Measurements from ENCODE around the gene TBCE. TPM values are rescaled to one million over a fixed set of nuclear protein-coding genes. Genes with fewer than 3 reads are reported as not detected.

The TBCE gene
- total RNA-seq, 1 donor from 2014 or later = 28.3 TPM

DNA sequence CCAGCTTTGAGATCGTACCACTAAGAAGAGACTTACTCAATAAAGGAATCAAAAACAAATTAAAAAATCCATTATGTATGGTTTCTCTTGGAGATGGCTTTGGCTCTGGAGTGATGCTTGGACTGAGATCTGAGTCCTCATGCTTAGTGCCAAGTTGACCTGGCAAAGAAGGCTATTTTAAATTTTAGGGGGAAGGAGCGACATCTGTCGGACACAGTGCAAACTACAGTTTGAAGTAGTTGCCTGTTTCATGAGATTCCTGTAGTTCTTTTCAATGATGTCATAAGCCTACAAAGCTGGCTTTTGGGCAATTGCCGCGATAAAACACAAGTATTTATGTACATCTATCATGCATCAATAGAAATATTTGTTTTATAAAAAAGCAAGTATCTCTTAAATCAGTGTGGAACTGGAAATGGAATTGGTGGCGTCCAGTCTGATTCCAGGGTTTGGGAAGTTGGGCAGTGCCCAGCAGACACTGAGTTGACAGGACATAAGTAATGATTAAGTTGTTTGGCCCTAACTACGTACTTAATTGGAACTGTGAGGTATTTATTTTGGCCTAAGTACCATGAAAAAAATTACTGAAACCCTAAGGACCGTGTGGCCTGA, 50.0 kb downstream of the TBCE start:
- Histone ChIP-seq H3K79me2 (ENCODE audit: insufficient read depth, low read length) (peaks cover 10% of the 10 kb centered on the region), H3K27ac (ENCODE audit: low read depth, low read length) (peak overlapping the region; percentile 20), H3K4me2 (ENCODE audit: low read length) (peak overlapping the region; percentile 55), H3K4me3 (ENCODE audit: insufficient read depth, low read depth, low read length) (no peak overlapping the region), H3K9me3 (ENCODE audit: insufficient read depth, low read depth, low read length) (no peaks in the 10 kb centered on the region), H3K9ac (ENCODE audit: low read length) (peak overlapping the region; percentile 8), H3K27me3 (ENCODE audit: insufficient read depth, low read length) (no peaks in the 10 kb centered on the region), H4K20me1 (ENCODE audit: insufficient read depth, low read length) (peaks cover 24% of the 10 kb centered on the region), H3K36me3 (ENCODE audit: insufficient read depth, low read length) (peaks cover 2% of the 10 kb centered on the region), H3K4me1 (ENCODE audit: insufficient read depth, low read length) (peaks cover 7% of the 10 kb centered on the region), H2AFZ (ENCODE audit: low read depth, low read length) (no peak overlapping the region)
- Mint-ChIP-seq H3K27me3 (ENCODE audit: low read depth, unreplicated experiment) (no peaks in the 10 kb centered on the region), H3K4me1 (ENCODE audit: low read depth, unreplicated experiment) (peaks cover 7% of the 10 kb centered on the region), H3K4me3 (ENCODE audit: unreplicated experiment) (no peak overlapping the region), H3K9me3 (ENCODE audit: unreplicated experiment) (no peaks in the 10 kb centered on the region), H3K36me3 (ENCODE audit: low read depth, unreplicated experiment) (peaks cover 4% of the 10 kb centered on the region), H3K27ac (ENCODE audit: unreplicated experiment) (no peak overlapping the region)
- TF ChIP-seq, protein P1, sequence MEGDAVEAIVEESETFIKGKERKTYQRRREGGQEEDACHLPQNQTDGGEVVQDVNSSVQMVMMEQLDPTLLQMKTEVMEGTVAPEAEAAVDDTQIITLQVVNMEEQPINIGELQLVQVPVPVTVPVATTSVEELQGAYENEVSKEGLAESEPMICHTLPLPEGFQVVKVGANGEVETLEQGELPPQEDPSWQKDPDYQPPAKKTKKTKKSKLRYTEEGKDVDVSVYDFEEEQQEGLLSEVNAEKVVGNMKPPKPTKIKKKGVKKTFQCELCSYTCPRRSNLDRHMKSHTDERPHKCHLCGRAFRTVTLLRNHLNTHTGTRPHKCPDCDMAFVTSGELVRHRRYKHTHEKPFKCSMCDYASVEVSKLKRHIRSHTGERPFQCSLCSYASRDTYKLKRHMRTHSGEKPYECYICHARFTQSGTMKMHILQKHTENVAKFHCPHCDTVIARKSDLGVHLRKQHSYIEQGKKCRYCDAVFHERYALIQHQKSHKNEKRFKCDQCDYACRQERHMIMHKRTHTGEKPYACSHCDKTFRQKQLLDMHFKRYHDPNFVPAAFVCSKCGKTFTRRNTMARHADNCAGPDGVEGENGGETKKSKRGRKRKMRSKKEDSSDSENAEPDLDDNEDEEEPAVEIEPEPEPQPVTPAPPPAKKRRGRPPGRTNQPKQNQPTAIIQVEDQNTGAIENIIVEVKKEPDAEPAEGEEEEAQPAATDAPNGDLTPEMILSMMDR (IDR thresholded peaks at IDR 0.05; ENCODE audit: insufficient read depth, low read depth, low read length) = peak; percentile 93
- TF ChIP-seq EZH2 (IDR thresholded peaks at IDR 0.05; ENCODE audit: insufficient read depth, low read length) = no peak
- DNase-seq (ENCODE audit: low read depth) (peak; percentile 66), FAIRE-seq (peak; percentile 39)

DNA sequence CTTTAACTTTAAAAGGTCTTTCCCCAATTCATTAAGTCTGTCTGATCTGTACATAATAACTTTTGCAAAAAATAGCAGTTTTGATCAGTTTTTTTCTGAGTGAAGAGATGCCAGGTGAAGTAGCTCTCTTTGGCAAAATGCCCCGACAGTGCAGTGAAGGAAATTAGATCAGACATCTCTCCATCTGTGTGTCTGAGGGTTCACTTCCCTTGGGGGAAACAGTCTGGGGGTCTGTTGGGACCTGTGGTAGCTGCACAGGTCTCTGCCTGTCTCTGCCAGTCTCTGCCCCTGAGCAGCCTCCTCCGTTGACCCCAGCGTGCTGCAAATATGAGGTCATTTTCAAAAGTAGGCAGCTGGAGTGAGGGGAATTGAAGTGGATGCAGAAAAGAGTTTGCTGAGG, 54.5 kb downstream of the TBCE start:
- H3K9me3 ChIP-seq (ENCODE audit: insufficient read depth, low read depth, low read length) = no peaks in the 10 kb centered on the region
- TF ChIP-seq, protein P1 (IDR thresholded peaks at IDR 0.05; ENCODE audit: insufficient read depth, low read depth, low read length) = no peak
- TF ChIP-seq EZH2 (IDR thresholded peaks at IDR 0.05; ENCODE audit: insufficient read depth, low read length) = no peak
- peaks cover 32% of the 10 kb centered on the region for H4K20me1 ChIP-seq (ENCODE audit: insufficient read depth, low read length)
- no peak overlapping the region for H3K4me3 ChIP-seq (ENCODE audit: insufficient read depth, low read depth, low read length)
- H3K27ac ChIP-seq (ENCODE audit: low read depth, low read length) = no peak overlapping the region
- no peak overlapping the region for H3K4me3 Mint-ChIP-seq (ENCODE audit: unreplicated experiment)
- H3K4me1 ChIP-seq (ENCODE audit: insufficient read depth, low read length) = peaks cover 6% of the 10 kb centered on the region
- FAIRE-seq (no peak), DNase-seq (ENCODE audit: low read depth) (no peak)
- H3K9ac ChIP-seq (ENCODE audit: low read length) = no peak overlapping the region
- no peak overlapping the region for H3K27ac Mint-ChIP-seq (ENCODE audit: unreplicated experiment)
- no peaks in the 10 kb centered on the region for H3K36me3 ChIP-seq (ENCODE audit: insufficient read depth, low read length)
- no peak overlapping the region for H3K4me2 ChIP-seq (ENCODE audit: low read length)
- H3K27me3 ChIP-seq (ENCODE audit: insufficient read depth, low read length) = no peaks in the 10 kb centered on the region
- peaks cover 6% of the 10 kb centered on the region for H3K36me3 Mint-ChIP-seq (ENCODE audit: low read depth, unreplicated experiment)
- peaks cover 21% of the 10 kb centered on the region for H3K79me2 ChIP-seq (ENCODE audit: insufficient read depth, low read length)
- H3K27me3 Mint-ChIP-seq (ENCODE audit: low read depth, unreplicated experiment) = no peaks in the 10 kb centered on the region
- peaks cover 13% of the 10 kb centered on the region for H3K4me1 Mint-ChIP-seq (ENCODE audit: low read depth, unreplicated experiment)
- H2AFZ ChIP-seq (ENCODE audit: low read depth, low read length) = no peak overlapping the region
- H3K9me3 Mint-ChIP-seq (ENCODE audit: unreplicated experiment) = no peaks in the 10 kb centered on the region

DNA sequence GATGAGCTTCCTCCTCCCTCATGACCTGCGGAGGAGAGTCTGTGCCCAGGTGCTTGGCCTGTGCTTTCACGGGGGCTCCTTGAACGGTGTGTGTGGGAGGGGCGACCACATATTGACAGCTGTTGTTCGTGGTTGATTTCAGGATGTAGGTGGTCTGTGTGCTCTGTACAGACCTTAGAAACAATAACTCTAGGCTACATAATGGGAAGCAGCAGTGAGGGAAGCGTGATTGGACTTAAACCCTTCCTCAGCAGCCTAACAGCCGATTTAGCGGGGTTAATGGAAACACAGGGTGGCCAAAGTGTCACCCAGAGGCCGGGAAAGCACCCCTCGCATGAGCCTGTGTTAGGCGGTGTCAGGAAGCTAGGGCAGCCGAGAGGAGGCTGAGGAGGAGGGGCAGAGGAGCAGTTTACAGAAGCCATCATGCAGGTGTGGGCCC, 56.0 kb downstream of the TBCE start:
- no peak overlapping the region for H2AFZ ChIP-seq (ENCODE audit: low read depth, low read length)
- Mint-ChIP-seq H3K4me3 (ENCODE audit: unreplicated experiment) (no peak overlapping the region), H3K27me3 (ENCODE audit: low read depth, unreplicated experiment) (no peaks in the 10 kb centered on the region), H3K36me3 (ENCODE audit: low read depth, unreplicated experiment) (peaks cover 8% of the 10 kb centered on the region), H3K9me3 (ENCODE audit: unreplicated experiment) (no peaks in the 10 kb centered on the region), H3K27ac (ENCODE audit: unreplicated experiment) (no peak overlapping the region), H3K4me1 (ENCODE audit: low read depth, unreplicated experiment) (peaks cover 9% of the 10 kb centered on the region)
- H3K36me3 ChIP-seq (ENCODE audit: insufficient read depth, low read length) = no peaks in the 10 kb centered on the region
- no peak overlapping the region for H3K4me2 ChIP-seq (ENCODE audit: low read length)
- no peaks in the 10 kb centered on the region for H3K9me3 ChIP-seq (ENCODE audit: insufficient read depth, low read depth, low read length)
- H3K27ac ChIP-seq (ENCODE audit: low read depth, low read length) = no peak overlapping the region
- TF ChIP-seq, protein P1 (IDR thresholded peaks at IDR 0.05; ENCODE audit: insufficient read depth, low read depth, low read length) = no peak
- H3K4me3 ChIP-seq (ENCODE audit: insufficient read depth, low read depth, low read length) = no peak overlapping the region
- no peaks in the 10 kb centered on the region for H3K27me3 ChIP-seq (ENCODE audit: insufficient read depth, low read length)
- H4K20me1 ChIP-seq (ENCODE audit: insufficient read depth, low read length) = peaks cover 22% of the 10 kb centered on the region
- peaks cover 18% of the 10 kb centered on the region for H3K79me2 ChIP-seq (ENCODE audit: insufficient read depth, low read length)
- no peak for DNase-seq (ENCODE audit: low read depth)
- no peaks in the 10 kb centered on the region for H3K4me1 ChIP-seq (ENCODE audit: insufficient read depth, low read length)
- no peak overlapping the region for H3K9ac ChIP-seq (ENCODE audit: low read length)
- FAIRE-seq = no peak

Data from astrocyte (in vitro differentiated cells and primary cell).